H1 (cell line): ENCODE results near the gene SIGLEC7. TPM values are rescaled to one million over a fixed set of nuclear protein-coding genes. Genes with fewer than 3 reads are reported as not detected.

Experiments
- CTCF ChIA-PET: fragments of 300-600 bp; sonication (Branson Sonifier 250); formaldehyde crosslinking; loops from one replicate; lab custom pipeline; 2021; ENCODE audit not compliant: partially characterized antibody; lab: Charles Lee
- POLR2A ChIA-PET: fragments of 300-600 bp; sonication (Branson Sonifier 250); formaldehyde crosslinking; loops from one replicate; lab custom pipeline; 2021; ENCODE audit warnings: inconsistent platforms; ENCODE audit not compliant: partially characterized antibody; lab: Charles Lee
- DNase-seq, 2 experiments: peaks; one replicate each; pipeline versions ENCODE4 v3.0.0 to v3.0.0-alpha.2; 2010 to 2022; ENCODE audit warnings: low spot score in 2 of 2, low read depth in 1 of 2, mixed read lengths in 1 of 2
- FAIRE-seq: peaks from 2 replicates; lab custom pipeline; 2011; peaks lifted over from hg19 to GRCh38; lab: Jason Lieb, UNC
- H2AFZ ChIP-seq: 2 replicates; pipeline ENCODE4 v1.8.1; 2012; ENCODE audit warnings: low read length, inconsistent platforms
- H2AK5ac ChIP-seq: 2 replicates; pipeline ENCODE4 v1.6.1; 2013; ENCODE audit warnings: low read depth, low read length
- H2BK120ac ChIP-seq: replicated peaks from 2 replicates; pipeline ENCODE3; 2013; ENCODE audit warnings: low read depth, low read length, inconsistent platforms
- H2BK12ac ChIP-seq: 2 replicates; pipeline ENCODE4 v1.6.1; 2013; ENCODE audit warnings: low read depth, low read length
- H2BK15ac ChIP-seq: 2 replicates; pipeline ENCODE4 v1.6.1; 2013; ENCODE audit warnings: low read length
- H2BK20ac ChIP-seq: 2 replicates; pipeline ENCODE4 v1.6.1; 2013; ENCODE audit warnings: low read length
- H2BK5ac ChIP-seq: 2 replicates; pipeline ENCODE4 v1.6.1; 2013; ENCODE audit warnings: low read depth, low read length
- H3K14ac ChIP-seq: 2 replicates; pipeline ENCODE4 v1.6.1; 2013; ENCODE audit warnings: inconsistent platforms; ENCODE audit not compliant: insufficient read length
- H3K18ac ChIP-seq: 2 replicates; pipeline ENCODE4 v1.6.1; 2013; ENCODE audit warnings: low read length; ENCODE audit errors: extremely low read depth
- H3K23ac ChIP-seq: 2 replicates; pipeline ENCODE4 v1.6.1; 2013; ENCODE audit warnings: inconsistent platforms; ENCODE audit not compliant: insufficient read length
- H3K23me2 ChIP-seq: 2 replicates; pipeline ENCODE4 v1.6.1; 2013; ENCODE audit warnings: low read depth, low read length
- H3K27ac ChIP-seq: 2 replicates; pipeline ENCODE4 v1.6.1; 2011; ENCODE audit warnings: low read depth, low read length, inconsistent platforms
- H3K27me3 ChIP-seq, 4 experiments: replicated peaks in 1 of 4; 1 replicate in 1 of 4; 2 replicates in 3 of 4; pipeline versions ENCODE4 v1.6.1 to v1.8.1; 2011 to 2013; ENCODE audit warnings: low read length in 3 of 4, mild to moderate bottlenecking in 3 of 4, inconsistent platforms in 2 of 4, mixed read lengths in 2 of 4, moderate library complexity in 1 of 4; ENCODE audit not compliant: control insufficient read depth in 3 of 4, insufficient read depth in 3 of 4; ENCODE audit errors: extremely low read depth in 1 of 4
- H3K36me3 ChIP-seq, 4 experiments: 2 replicates each; pipeline versions ENCODE4 v1.6.1 to v1.8.1; 2011 to 2013; ENCODE audit warnings: mild to moderate bottlenecking in 4 of 4, low read length in 3 of 4, moderate library complexity in 2 of 4, control low read depth in 1 of 4, inconsistent platforms in 1 of 4; ENCODE audit not compliant: insufficient read depth in 4 of 4, control insufficient read depth in 2 of 4
- H3K4ac ChIP-seq: replicated peaks from 2 replicates; pipeline ENCODE3; 2013; ENCODE audit warnings: low read length, low read depth, mixed read lengths, inconsistent platforms; ENCODE audit not compliant: insufficient read length
- H3K4me1 ChIP-seq, 4 experiments: replicated peaks in 1 of 4; 1 replicate in 1 of 4; 2 replicates in 3 of 4; pipeline versions ENCODE4 v1.6.1 to v1.8.1; 2011 to 2013; ENCODE audit warnings: low read length in 3 of 4, inconsistent platforms in 2 of 4, mixed read lengths in 1 of 4; ENCODE audit not compliant: insufficient read depth in 4 of 4, control insufficient read depth in 3 of 4
- H3K4me2 ChIP-seq, 2 experiments: 2 replicates each; pipeline versions ENCODE4 v1.6.1 to v1.8.1; 2011 to 2013; ENCODE audit warnings: low read depth in 2 of 2, low read length in 2 of 2, control low read depth in 1 of 2, inconsistent platforms in 1 of 2, mild to moderate bottlenecking in 1 of 2; ENCODE audit not compliant: insufficient read depth in 1 of 2
- H3K4me3 ChIP-seq, 4 experiments: fragments of 200-600, 300-600 bp in 1 of 4; sonication (generic), shearing (Covaris generic), sonication (Bioruptor Twin) in 1 of 4; 2 replicates each; pipeline versions ENCODE4 v1.5.1 to v1.8.1; 2011 to 2016; ENCODE audit warnings: low read length in 4 of 4, low read depth in 3 of 4, control low read depth in 2 of 4, inconsistent platforms in 2 of 4, mild to moderate bottlenecking in 2 of 4, mixed read lengths in 1 of 4, moderate library complexity in 1 of 4; ENCODE audit not compliant: insufficient read depth in 2 of 4; ENCODE audit errors: extremely low read depth in 1 of 4
- H3K56ac ChIP-seq: replicated peaks from 2 replicates; pipeline ENCODE3; 2013; ENCODE audit warnings: low read depth, mild to moderate bottlenecking, mixed read lengths, low read length, inconsistent platforms; ENCODE audit not compliant: insufficient read length
- H3K79me1 ChIP-seq: 2 replicates; pipeline ENCODE4 v1.6.1; 2013; ENCODE audit warnings: low read depth, low read length, control low read depth
- H3K79me2 ChIP-seq, 2 experiments: 2 replicates each; pipeline versions ENCODE4 v1.6.1 to v1.8.1; 2012 to 2013; ENCODE audit warnings: low read length in 2 of 2, mild to moderate bottlenecking in 2 of 2, inconsistent platforms in 1 of 2; ENCODE audit not compliant: insufficient read depth in 2 of 2, control insufficient read depth in 1 of 2
- H3K9ac ChIP-seq, 4 experiments: replicated peaks in 1 of 4; 1 replicate in 1 of 4; 2 replicates in 3 of 4; pipeline versions ENCODE4 v1.6.1 to v1.8.1; 2011 to 2013; ENCODE audit warnings: low read depth in 3 of 4, low read length in 3 of 4, control low read depth in 2 of 4, mild to moderate bottlenecking in 2 of 4, moderate library complexity in 2 of 4, inconsistent platforms in 1 of 4; ENCODE audit errors: extremely low read depth in 1 of 4
- H3K9me3 ChIP-seq, 2 experiments: 2 replicates each; pipeline versions ENCODE4 v1.6.1 to v1.8.1; 2012 to 2013; ENCODE audit warnings: mild to moderate bottlenecking in 2 of 2, moderate library complexity in 2 of 2, control low read depth in 1 of 2, inconsistent platforms in 1 of 2, low read depth in 1 of 2, low read length in 1 of 2, mixed read lengths in 1 of 2; ENCODE audit not compliant: insufficient read depth in 2 of 2
- H4K20me1 ChIP-seq, 2 experiments: replicated peaks in 1 of 2; 2 replicates each; pipeline versions ENCODE3 to v1.8.1; 2011 to 2013; ENCODE audit warnings: inconsistent platforms in 2 of 2, low read length in 2 of 2, mild to moderate bottlenecking in 1 of 2; ENCODE audit not compliant: insufficient read depth in 2 of 2, control insufficient read depth in 1 of 2
- H4K5ac ChIP-seq: 2 replicates; pipeline ENCODE4 v1.6.1; 2013; ENCODE audit warnings: low read length, low read depth, mixed read lengths, inconsistent platforms; ENCODE audit not compliant: insufficient read length
- H4K8ac ChIP-seq: 2 replicates; pipeline ENCODE4 v1.8.0; 2013; ENCODE audit warnings: mild to moderate bottlenecking, moderate library complexity, low read length, inconsistent platforms; ENCODE audit not compliant: insufficient read depth; ENCODE audit errors: extremely low read depth
- H4K91ac ChIP-seq: replicated peaks from 2 replicates; pipeline ENCODE3; 2013; ENCODE audit warnings: low read length, mixed read lengths, inconsistent platforms; ENCODE audit not compliant: insufficient read length
- CBX8 ChIP-seq: fragments of 300-800, 300-1000 bp; sonication (generic); IDR thresholded peaks from 2 replicates; pipeline ENCODE4 v1.7.1; 2016; ENCODE audit warnings: low read depth, low read length, borderline replicate concordance
- POLR2A ChIP-seq, 2 experiments: IDR thresholded peaks; 1 replicate in 1 of 2; 2 replicates in 1 of 2; pipeline ENCODE4 v1.6.1; 2011; ENCODE audit warnings: low read depth in 2 of 2, low read length in 2 of 2, mild to moderate bottlenecking in 2 of 2; ENCODE audit errors: control extremely low read depth in 1 of 2
- TAF1 ChIP-seq: IDR thresholded peaks from 2 replicates; pipeline ENCODE4 v1.6.1; 2011; ENCODE audit warnings: mild to moderate bottlenecking, low read depth, low read length
- WGBS, 2 experiments: shearing (Covaris generic) in 1 of 2; methylation state at CpG; one replicate each; pipeline versions ENCODE4 v1.1.6 to v1.1.7; 2013 to 2015; ENCODE audit warnings: low lambda C conversion rate in 2 of 2, mixed read lengths in 2 of 2, inconsistent platforms in 1 of 2, low coverage in 1 of 2, missing lambda C conversion rate in 1 of 2; ENCODE audit not compliant: insufficient replicate concordance in 2 of 2, insufficient coverage in 1 of 2, insufficient read length in 1 of 2; ENCODE audit errors: extremely low coverage in 1 of 2, missing lambda C conversion rate in 1 of 2; 5-methylcytosine and 5-hydroxymethylcytosine counted together
- polyA plus RNA-seq, 7 experiments: library from polyadenylated mRNA; depleted of rRNA in 3 of 7; stranded (reverse) in 5 of 7; unstranded in 2 of 7; fragments of >200 nt in 5 of 7; fragments of 200-250 nt in 2 of 7; gene quantifications; 1 replicate in 5 of 7; 2 replicates in 1 of 7; 4 replicates in 1 of 7; pipeline versions ENCODE4 v1.2.1 to v1.2.3, GENCODE V29; 2011 to 2013; ENCODE audit warnings: missing spikeins in 2 of 7, mixed read lengths in 2 of 7
- total RNA-seq: library from RNA; stranded (reverse); fragmentation: NEBNext Ultra II Directional; extraction: Animal tissue kit (Norgen Biotek cat#: 25700); gene quantifications from 2 replicates; pipeline ENCODE4 v1.2.1, GENCODE V29; 2021

Gene SIGLEC7
- total and polyA plus RNA-seq, 2 of the 8 experiments (the other 6 are each of a cell fraction or from before 2014, with no cell fraction given) = not detected

GRCh38 chr19:51144482-51145045, 2.5 kb downstream of the SIGLEC7 start:
- Histone ChIP-seq H3K23ac (no peak overlapping the region), H3K56ac (no peak overlapping the region), H2BK20ac (no peak overlapping the region), H3K27ac (no peak overlapping the region), H3K9ac (no peak overlapping the region), H2BK120ac (no peak overlapping the region), H2AFZ (no peak overlapping the region), H2BK15ac (no peak overlapping the region), H4K20me1 (no peaks in the 10 kb centered on the region), H2BK5ac (no peak overlapping the region), H3K79me2 (no peaks in the 10 kb centered on the region), H3K4me2 (no peak overlapping the region), H2BK12ac (no peak overlapping the region), H3K14ac (no peak overlapping the region), H4K91ac (no peak overlapping the region), H3K4me1 (peaks cover 4 to 14% (median 8%) of the 10 kb centered on the region in 4 experiments; a peak in 5 of 7 replicates), H3K4ac (no peak overlapping the region), H3K9me3 (no peaks in the 10 kb centered on the region), H4K5ac (no peak overlapping the region), H3K27me3 (no peaks in the 10 kb centered on the region), H3K23me2 (no peaks in the 10 kb centered on the region), H2AK5ac (no peak overlapping the region), H3K4me3 (no peak overlapping the region), H3K18ac (no peak overlapping the region), H3K36me3 (no peaks in the 10 kb centered on the region), H3K79me1 (no peaks in the 10 kb centered on the region), H4K8ac (no peak overlapping the region)
- CTCF ChIA-PET = interaction anchor here (1.5 to 6.9 kb wide), 2 partner anchors 11 to 13 kb away, joined by 3 to 62 read pairs; no protein-coding TSS in a partner anchor
- 83% methylated on average over 9 of the region's 11 CpGs; no CpG with 5 or more reads in 1 of the 2 experiments for WGBS, 2 experiments
- POLR2A ChIA-PET = no interaction called here
- DNase-seq = no peak
- TF ChIP-seq CBX8 = no peak
- no peak for TF ChIP-seq TAF1
- no peak for TF ChIP-seq POLR2A (IDR thresholded peaks at IDR 0.05; ENCODE audit: control extremely low read depth in 1 of 2, low read depth in 2 of 2, low read length in 2 of 2)
- FAIRE-seq = no peak
